HG03280 (cell line): ENCODE results near the gene ARHGAP35.
A peak's percentile ranks its signal among the peaks of the same experiment; 100 is the strongest.
"Not testable (repeated sequence)": the region's sequence is repeated elsewhere in the genome, so short reads cannot be mapped to it uniquely, and the experiment has no call there.

Experiments
- ATAC-seq: cut with Tn5 transposase; IDR thresholded peaks from one replicate; pipeline ENCODE4 v1.9.1; 2021; ENCODE audit warnings: mild to moderate bottlenecking, moderate library complexity; ENCODE audit not compliant: unreplicated experiment

ARHGAP35 gene

DNA sequence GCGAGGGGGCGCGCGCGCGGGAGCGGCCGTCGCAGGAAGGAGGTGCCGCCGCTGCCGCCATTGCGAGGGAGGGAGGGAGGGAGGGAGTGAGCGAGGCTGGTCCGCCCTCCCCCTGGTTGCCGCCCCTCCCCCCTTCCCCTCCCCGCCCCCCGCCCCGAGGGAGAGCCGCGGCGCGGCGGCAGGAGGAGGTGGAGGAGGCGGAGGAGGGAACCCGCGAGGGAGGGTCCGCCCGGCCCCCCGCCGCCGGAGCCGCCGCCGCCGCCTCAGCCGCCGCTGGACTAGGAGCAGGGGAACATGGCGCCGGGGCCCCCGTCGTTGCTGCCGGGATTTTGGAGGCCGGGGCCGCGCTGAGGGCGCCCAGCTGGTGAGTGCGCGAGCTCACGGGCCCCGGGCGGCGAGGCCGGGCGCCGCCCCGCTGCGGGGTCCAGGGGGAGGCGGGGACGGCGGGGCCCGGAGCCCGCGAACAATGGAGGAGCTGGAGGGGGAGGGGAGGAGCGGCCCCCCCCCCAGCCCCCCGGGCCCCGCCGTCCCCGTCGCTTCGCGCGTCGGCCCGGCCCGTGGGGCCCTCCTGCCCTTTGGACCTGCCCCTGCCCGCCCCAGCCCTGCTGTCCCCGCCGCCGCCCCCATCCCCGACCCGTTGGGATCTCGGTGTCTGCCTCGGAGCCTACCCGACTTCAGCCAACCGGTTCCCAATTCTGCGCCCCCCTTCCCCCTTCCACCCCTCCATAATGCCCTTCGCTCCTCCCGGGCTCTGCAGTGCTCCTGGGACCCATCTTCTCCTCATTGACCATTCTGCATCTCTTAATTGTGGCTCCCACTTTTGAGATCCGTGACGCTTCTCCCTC, at the start of gene ARHGAP35:
Gene ARHGAP35, plus strand, starts transcription at position 152 of the 845 bp plus-strand sequence. CDS start 57,679 bp downstream, outside the sequence.
- ATAC-seq: peak; percentile 10

DNA sequence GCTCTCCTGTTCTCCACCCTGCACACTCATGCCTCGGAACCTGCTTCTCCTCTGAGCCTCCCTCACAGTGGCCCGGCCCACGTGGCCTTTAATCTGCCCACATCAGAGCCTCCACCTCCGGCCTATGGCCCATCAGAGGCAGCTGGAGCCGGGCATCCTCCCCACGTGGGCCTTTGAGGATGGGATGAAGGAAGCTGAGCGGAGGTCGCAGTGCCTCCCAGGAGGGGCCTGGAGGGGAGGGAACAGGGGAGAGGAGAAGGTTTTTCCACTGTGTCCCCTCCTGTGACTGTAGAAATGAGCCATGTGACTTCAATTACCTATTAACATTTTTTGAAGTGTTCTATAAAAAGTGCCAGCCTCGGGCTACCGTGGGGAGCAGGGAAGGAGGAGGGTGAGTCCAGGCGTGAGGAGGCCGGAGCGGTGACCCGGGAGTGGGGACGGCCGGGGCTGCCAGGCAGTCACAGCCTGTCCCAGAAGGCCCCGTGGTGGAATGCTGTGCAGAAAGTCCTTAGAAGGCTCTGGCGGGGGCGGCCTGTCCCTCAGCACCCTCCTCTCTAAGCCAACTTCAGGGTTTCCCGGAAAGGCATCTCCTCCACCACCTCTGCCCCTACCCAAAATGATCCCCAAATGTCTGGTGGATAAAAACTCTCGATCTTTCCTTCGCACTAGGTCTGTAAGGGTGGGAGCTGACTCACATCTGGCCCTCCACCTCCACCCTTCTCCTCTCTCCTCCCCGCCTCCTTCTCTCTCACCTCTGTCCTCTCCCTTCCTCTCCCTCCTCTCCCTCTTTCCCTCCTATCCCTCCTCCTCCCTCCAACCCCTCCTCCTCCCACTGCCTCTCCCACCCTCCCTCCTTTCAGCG, 47.6 kb upstream of the ARHGAP35 start:
- no peak for ATAC-seq

DNA sequence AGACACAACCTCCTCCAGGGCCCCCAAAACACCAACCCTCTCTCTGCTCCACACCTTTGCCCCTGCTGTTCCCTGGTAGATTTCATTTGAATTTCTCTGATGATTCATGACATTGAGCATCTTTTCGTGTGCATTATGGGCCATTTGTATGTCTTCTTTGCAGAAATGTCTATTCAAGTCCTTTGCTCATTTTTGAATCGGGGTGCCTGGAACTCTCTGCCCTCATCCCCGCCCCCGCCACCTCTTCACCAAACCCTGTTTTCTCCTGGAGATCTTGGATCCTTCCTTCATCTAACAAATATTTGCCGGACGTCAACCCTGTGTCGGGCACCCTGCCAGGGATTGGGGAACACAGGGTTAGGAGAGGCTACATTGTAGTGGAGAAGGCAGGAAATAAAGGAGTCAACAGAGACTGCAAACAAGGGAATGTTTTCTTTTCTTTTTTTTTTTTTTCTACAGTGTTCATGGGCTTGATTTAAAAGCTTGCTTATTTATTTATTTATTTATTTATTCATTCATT, 46.9 kb upstream of the ARHGAP35 start:
- no peak for ATAC-seq

DNA sequence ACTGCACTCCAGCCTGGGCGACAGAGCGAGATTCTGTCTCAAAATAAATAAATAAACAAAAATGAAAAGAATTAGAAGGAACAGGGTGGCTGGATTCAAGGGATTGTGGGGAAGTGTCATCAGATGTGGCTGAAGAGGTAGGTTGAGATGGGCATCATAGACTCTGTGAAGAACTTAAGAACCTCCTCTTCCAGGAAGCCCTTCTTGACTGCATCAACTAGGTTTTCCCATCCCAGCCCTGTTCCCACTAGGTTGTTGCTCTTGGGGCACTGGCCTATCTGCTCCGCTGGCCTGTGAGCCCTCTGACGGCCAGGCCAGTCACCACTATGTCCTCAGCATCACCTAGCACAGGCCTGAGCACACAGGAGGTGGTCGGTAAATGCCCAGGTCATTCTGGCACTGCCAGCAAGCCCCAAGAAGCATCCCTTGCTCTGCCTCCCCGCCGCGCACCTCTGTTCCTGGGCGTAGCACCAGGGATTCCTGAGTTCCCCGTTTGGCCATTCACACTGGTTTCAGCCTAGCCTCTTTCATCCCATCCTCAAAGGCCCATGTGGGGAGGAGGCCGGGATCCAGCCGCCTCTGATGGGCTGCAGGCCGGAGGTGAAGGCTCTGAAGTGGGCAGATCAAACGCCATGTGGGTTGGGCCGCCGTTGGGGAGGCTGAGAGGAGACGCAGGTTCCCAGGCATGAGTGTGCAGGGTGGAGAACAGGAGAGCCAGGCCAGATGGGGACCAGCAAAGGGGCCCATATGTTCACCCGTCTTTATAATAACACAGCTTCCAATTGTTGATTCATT, 44.8 kb upstream of the ARHGAP35 start:
- no peak for ATAC-seq

DNA sequence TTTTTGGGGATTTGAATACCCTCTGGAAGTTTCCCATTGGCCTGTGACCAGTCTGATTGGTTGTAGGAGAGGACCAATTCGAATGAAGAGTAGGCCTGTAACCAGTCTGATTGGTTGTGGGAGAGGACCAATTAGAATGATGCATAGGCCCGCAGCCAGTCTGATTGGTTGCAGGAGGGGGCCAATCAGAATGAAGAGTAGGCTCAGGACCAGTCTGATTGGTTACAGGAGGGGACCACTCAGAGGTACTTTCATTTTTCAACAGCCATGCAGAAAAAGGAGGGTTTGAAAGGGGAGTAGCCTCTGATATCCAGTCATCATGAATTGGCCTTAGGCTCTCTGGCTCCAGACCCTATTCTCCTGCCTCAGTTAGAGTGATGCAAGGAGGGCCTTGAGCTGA, 42.0 kb upstream of the ARHGAP35 start:
- ATAC-seq: no peak

DNA sequence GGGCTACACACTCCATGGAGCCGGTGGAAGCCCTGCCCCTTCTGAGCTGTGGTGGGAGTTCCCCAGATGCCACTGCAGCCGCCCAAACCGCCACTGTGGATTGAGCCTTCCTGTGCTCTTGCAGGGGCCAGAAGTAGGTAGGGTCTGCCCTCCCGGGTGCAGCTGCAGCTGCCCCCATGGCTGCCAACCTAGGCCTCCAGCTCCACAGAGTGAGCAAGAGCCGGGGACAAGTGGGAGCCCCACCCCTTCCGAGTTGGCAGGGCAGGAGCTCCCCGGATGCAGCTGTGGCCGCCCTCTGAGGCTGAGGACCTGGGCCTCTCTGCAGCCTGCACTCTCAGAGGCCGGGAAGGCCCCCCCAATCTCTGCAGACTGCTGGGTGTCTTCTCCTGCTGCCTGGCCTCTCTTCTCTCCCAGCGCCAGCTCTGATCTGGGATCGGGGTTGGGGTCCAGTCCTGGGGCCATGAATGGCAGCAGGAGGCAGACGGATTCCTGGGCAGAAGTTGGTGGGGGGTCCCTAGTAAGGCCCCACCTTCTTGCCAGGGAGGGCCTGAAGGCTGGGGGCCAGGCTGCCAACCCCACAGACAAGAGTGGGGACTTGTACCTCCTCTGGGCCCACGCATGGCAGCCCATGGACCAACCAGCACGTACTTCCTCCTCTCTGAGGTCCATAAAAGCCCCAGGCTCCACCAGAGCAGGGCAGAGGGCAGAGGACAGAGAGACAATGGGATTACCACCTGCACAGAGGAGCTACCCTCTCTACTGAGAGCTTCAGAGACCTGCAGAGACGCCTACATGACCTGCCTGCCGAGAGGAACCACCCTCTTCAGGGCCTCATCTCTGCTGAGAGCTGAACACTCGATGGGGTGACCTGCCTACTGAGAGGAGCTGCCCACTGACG, 39.0 kb upstream of the ARHGAP35 start:
- ATAC-seq: no peak

DNA sequence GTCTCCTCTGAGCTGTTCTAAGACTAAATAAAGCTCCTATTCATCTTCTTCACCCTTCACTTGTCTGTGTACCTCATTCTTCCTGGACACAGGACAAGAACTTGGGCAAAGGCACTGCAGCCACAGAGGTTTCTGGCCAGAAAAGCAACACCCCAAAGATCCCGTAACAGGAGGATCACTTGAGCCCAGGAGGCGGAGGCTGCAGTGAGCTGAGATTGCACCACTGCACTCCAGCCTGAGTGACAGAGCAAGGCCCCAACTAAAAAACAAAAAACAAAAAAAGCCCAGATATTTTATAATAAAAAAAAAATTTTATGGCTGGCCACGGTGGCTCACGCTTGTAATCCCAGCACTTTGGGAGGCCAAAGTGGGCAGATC, 38.4 kb upstream of the ARHGAP35 start:
- ATAC-seq: not testable (repeated sequence)

DNA sequence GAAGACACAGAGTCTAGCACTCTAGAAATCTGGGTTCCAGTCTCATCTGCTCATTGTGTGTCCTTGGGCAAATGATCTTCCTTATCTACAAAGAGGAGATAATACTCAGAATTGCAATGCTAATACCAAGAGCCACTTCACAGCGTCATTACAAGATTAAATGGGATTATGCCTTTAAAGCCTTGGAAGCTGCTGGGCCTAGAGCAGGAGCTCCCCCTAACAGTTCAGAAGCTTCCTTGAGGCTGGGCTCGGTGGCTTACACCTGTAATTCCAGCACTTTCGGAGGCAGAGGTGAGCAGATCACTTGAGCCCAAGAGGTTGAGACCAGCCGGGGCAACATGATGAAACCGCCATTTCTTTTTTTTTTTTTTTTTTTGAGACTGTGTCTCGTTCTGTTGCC, 37.7 kb upstream of the ARHGAP35 start:
- no peak for ATAC-seq

DNA sequence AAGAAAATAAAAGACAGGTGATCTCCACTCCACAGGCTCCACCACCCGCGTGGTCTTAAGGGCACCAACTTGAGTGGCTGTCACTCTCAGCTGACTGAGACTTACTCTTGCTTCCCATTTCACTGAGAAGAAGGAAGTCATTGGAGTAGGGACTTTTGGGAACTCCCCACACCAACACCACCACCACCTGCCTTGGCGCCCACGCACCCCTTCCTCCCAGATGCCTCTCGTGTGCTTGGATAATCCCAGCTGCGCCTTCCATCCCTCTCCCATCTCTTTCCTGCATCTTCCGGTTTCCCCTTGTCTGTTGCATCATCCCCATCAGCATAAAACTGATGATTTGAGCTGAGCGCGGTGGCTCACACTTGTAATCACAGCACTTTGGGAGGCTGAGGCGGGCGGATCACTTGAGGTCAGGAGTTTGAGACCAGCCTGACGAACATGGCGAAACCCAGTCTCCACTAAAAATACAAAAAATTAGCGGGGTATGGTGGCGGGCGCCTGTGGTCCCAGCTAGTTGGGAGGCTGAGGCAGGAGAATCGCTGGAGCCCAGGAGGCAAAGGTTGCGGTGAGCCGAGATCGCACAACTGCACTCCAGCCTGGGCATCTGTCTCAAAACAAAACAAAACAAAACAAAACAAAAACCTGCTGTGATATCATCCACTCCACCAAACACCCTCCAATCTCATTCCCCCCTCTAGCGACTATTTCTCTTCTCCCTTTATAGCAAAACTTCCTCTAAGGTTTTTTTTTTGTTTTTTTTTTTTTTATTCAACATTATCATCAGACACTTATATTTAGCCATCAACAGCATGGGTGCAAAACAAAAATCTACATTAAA, 35.7 kb upstream of the ARHGAP35 start:
- no peak for ATAC-seq

DNA sequence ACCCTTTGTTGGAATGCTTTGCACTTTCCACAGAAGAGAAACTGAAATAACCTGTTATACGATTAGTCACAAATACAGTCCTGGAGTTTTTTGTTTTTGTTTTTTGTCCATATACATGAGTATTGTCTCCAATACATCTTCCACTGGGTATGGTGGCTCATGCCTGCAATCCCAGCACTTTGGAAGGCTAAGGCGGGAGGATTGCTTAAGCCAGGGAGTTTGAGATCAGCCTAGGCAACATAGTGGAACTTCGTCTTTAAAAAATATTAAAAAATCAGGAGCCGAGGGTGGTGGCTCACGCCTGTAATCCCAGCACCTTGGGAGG, 35.1 kb upstream of the ARHGAP35 start:
- no peak for ATAC-seq

DNA sequence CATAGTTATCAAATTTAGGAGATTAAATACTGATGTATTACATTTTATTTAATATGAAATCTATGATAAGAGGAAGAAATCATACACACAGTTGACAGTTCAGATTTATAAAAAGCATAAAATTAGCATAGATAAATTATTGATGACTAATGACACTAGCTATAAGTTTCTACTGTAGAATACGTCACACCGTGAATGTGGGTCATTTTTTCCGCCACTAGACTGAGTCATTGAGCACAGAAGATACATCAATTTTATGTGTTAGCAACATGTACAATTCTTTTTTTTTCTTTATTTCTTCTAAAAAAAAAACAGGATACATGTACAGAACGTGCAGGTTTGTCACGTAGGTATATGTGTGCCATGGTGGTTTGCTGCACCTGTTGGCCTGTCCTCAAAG, 32.3 kb upstream of the ARHGAP35 start:
- ATAC-seq: no peak

DNA sequence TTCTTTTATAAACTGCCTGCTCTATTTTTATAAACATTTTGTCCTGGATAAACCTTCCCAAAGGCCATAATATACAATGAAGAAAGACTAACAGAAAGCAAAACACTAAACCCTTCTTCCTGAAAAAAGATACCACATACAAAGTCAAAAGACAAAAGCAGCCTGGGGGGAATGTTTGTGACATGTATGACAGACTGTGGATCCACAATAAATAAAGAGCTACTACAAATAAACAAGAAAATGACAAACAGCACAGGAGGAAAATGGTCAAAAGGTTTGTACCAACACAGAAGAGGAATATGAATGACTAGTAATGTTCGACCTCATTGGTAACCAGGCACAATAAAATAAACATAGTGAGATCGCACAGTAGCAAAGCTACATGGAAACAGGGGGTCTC, 29.9 kb upstream of the ARHGAP35 start:
- ATAC-seq: no peak

DNA sequence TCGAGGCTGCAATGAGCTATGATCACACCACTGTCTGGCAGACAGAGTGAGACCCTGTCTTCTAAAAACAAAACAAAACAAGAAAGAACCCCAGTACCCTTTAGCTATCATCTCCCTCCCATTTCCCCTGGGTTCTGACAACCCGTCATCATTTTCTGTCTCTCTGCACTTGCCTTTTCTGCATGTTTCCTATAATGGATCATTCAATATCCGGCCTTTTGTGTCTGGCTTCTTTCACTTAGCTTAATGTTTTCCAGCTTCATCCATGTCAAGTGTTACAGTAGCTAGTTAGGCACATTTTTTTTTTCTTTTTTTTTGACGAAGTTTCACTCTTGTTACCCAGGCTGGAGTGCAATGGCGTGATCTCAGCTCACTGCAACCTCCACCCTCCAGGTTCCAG, 26.7 kb upstream of the ARHGAP35 start:
- ATAC-seq: no peak

DNA sequence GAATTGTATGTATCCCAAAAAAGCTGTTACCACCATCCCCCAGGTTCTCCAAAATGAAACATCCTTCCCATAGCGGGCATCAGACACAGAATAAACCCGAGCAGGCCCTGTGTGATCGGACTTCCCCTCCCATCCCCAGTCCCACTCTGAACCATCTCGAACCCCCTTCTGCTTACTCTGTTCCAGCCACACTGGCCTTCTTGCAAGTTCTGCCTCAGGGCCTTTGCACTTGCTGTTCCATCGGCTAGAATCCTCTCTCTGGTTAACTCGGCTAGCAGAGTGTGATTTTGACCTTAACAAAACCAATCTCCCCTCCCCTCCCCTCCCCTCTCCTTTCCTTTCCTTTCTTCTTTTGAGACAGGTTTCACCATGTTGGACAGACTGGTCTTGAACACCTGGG, 25.8 kb upstream of the ARHGAP35 start:
- ATAC-seq: no peak

DNA sequence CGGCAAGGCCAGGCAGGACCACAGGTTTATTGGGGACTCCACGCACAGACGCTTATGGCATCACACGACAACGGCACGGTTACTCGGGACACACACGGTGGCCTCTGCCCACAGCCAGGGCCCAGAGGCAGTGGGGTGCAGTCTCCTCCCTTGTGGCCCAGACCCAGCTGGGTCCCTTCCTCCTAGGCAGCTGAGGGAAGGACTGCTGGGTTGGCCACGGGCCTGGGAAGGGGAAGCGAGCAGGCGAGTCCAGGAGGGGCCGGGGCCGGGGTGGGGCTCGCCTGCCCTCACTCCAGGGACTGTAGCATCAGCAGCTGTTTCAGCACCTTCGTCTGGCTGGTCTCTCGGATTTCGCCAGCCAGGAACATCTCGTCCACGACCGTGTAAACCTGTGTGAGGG, 22.6 kb upstream of the ARHGAP35 start:
- no peak for ATAC-seq

DNA sequence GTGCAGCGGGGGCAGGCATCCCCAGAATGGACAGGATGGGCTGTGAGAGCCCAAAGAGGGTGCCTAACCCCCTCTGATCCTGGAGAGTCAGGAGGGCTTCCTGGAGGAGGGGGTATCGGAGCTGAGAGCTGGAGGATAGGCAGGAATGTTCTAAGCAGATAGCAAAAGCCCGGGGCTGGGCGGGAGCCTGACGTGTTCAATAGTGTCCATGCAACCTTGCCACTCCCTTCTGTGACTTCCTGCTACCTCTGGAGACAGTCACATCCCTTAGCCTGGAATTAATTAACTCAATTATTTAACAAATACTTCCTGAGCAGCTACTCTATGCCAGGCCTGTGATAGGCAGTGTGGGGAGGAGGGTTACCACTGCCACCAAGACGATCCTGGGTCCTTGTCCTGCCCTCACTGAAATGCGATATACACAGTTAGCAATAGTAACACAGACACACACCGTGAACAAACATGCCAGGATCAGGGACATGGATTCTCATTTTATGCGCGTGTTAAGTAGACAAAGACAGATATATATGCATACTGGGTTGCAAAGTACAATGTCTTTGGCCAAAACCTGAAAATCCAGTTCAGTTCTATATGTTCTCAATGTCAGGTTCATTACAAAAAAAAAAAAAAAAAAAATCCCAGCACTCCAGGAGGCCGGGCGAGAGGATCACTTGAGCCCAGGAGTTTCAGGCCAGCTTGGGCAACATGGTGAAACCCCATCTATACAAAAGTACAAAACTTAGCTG, 20.9 kb upstream of the ARHGAP35 start:
- ATAC-seq: no peak

DNA sequence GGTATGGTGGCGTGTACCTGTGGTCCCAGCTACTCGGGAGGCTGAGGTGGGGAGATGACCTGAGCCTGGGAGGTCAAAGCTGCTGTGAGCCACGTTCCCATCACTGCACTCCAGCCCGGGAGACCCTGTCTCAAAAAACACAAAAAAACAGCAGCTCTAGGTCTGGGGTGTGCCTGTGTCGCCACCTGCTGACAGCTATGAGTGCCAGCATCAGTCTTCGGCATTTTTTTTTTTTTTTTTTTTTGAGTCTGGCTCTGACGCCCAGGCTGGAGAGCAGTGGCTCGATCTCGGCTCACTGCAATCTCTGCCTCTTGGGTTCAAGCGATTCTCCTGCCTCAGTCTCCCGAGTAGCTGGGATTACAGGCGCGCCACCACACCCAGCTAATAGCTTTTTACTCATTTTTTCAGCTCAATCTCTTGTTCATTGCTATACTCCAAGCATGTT, 20.3 kb upstream of the ARHGAP35 start:
- ATAC-seq: no peak

DNA sequence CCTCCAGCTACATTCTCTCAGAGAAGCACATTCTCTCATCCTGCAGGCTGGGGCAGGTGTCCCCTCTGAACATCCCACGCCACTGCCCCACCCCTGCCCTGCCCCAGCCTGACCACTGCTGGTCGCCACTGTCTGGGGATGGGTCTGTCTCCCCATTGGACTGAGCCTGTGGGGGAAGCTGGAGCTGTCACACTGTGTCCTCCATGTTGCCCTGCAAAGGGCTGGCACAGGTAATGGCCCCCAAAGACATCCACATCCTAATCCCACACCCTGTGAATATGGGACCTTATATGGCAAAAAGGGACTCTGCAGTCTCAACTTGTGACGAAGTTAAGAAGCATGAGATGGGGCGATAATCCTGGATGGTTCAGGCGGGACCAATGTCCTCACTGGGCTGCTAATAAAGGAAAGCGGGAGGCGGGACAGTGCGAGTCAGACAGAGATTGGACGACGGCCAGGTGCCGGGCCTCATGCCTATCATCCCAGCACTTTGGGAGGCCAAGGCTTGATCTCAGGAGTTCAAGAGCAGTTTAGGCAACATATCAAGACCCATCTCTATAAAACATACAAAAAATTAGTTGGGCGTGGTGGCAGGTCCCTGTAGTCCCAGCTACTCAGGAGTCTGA, 19.2 kb upstream of the ARHGAP35 start:
- ATAC-seq: no peak
